CMK (cell line): Measurements from ENCODE around the gene EFHD2.
"Not testable (repeated sequence)": the region's sequence is repeated elsewhere in the genome, so short reads cannot be mapped to it uniquely, and the experiment has no call there.

Source experiments
- DNase-seq: peaks from one replicate; pipeline ENCODE4 v3.0.0-alpha.2; 2010; ENCODE audit warnings: low read depth

The EFHD2 gene

GRCh38 chr1:15412175-15412800 is 2.6 kb downstream of the EFHD2 start:
- DNase-seq, result no peak

GRCh38 chr1:15412843-15413242 is 3.2 kb downstream of the EFHD2 start:
- no peak for DNase-seq

- DNase-seq, result no peak
Measured at GRCh38 chr1:15413563-15414444, 4.1 kb downstream of the EFHD2 start.

GRCh38 chr1:15414445-15414983 is 4.8 kb downstream of the EFHD2 start:
- no peak for DNase-seq

GRCh38 chr1:15417059-15417934 is 7.6 kb downstream of the EFHD2 start:
- peak; percentile 84 for DNase-seq

GRCh38 chr1:15418806-15419515 is 9.3 kb downstream of the EFHD2 start:
- DNase-seq, result no peak

GRCh38 chr1:15420853-15421465 is 11.3 kb downstream of the EFHD2 start:
- no peak for DNase-seq

- no peak for DNase-seq
Measured at GRCh38 chr1:15422871-15423270, 13.2 kb downstream of the EFHD2 start.

GRCh38 chr1:15423355-15424077 is 13.8 kb downstream of the EFHD2 start:
- DNase-seq, result no peak

GRCh38 chr1:15424146-15424667 is 14.5 kb downstream of the EFHD2 start:
- peak; percentile 59 for DNase-seq

- DNase-seq, result no peak
Measured at GRCh38 chr1:15424981-15425380, 15.3 kb downstream of the EFHD2 start.

GRCh38 chr1:15425521-15425920 is 15.8 kb downstream of the EFHD2 start:
- DNase-seq, result no peak

GRCh38 chr1:15425958-15426357 is 16.3 kb downstream of the EFHD2 start:
- DNase-seq, result no peak

GRCh38 chr1:15426492-15427279 is 17.0 kb downstream of the EFHD2 start:
- DNase-seq, result no peak

- DNase-seq, result no peak
Measured at GRCh38 chr1:15427280-15427666, 17.6 kb downstream of the EFHD2 start.

GRCh38 chr1:15428252-15428651 is 18.6 kb downstream of the EFHD2 start:
- not testable (repeated sequence) for DNase-seq

- DNase-seq, result no peak
Measured at GRCh38 chr1:15428815-15429435, 19.2 kb downstream of the EFHD2 start.

GRCh38 chr1:15429701-15430149 is 20.0 kb downstream of the EFHD2 start:
- no peak for DNase-seq
